Measurements from ENCODE around the gene GPR15LG. TPM values are rescaled to one million over a fixed set of nuclear protein-coding genes. Genes with fewer than 3 reads are reported as not detected.

The GPR15LG gene
- total RNA-seq, 1 experiment from 2014 or later: not detected

DNA sequence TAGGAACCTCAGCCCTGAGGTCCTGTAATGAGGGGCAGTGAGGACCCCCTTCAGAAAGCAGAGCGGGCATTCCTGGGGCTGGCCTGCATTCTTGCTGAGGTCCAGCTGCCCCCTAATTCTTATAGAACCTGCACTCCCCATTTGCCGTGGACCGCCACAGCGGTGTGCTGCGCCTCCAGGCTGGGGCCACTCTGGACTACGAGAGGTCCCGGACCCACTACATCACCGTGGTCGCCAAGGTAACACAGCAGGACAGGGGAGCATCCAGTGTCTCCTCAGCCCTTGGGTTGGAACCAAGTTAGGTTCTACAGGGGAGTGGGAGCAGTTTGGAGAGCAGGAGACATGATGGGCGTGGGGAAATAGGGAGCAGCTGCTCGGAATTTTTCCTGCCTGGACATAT is 28.1 kb downstream of the GPR15LG start:
- H3K4me1 Mint-ChIP-seq (ENCODE audit: low read depth, unreplicated experiment): no peaks in the 10 kb centered on the region
- H3K4me3 ChIP-seq (ENCODE audit: low read depth, low read length): no peak overlapping the region
- no peaks in the 10 kb centered on the region for H3K36me3 Mint-ChIP-seq (ENCODE audit: insufficient read depth, unreplicated experiment)
- BruUV-seq (replicated peaks): no TSS peak
- ChIA-PET POLR2A (no interaction called here), CTCF (no interaction called here)
- TF ChIP-seq, protein P1, sequence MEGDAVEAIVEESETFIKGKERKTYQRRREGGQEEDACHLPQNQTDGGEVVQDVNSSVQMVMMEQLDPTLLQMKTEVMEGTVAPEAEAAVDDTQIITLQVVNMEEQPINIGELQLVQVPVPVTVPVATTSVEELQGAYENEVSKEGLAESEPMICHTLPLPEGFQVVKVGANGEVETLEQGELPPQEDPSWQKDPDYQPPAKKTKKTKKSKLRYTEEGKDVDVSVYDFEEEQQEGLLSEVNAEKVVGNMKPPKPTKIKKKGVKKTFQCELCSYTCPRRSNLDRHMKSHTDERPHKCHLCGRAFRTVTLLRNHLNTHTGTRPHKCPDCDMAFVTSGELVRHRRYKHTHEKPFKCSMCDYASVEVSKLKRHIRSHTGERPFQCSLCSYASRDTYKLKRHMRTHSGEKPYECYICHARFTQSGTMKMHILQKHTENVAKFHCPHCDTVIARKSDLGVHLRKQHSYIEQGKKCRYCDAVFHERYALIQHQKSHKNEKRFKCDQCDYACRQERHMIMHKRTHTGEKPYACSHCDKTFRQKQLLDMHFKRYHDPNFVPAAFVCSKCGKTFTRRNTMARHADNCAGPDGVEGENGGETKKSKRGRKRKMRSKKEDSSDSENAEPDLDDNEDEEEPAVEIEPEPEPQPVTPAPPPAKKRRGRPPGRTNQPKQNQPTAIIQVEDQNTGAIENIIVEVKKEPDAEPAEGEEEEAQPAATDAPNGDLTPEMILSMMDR (IDR thresholded peaks at IDR 0.05; ENCODE audit: insufficient read depth in 1 of 2, low read depth in 1 of 2, low read length in 1 of 2, severe bottlenecking in 1 of 2, unreplicated experiment in 1 of 2): no peak
- DNase-seq: peak in 1 of 2 experiments; percentile 13
- peaks cover 31% of the 10 kb centered on the region for H3K27me3 Mint-ChIP-seq (ENCODE audit: insufficient read depth, unreplicated experiment)
- H3K27ac Mint-ChIP-seq (ENCODE audit: unreplicated experiment): no peak overlapping the region
- no peaks in the 10 kb centered on the region for H3K9me3 Mint-ChIP-seq (ENCODE audit: unreplicated experiment)
- no peaks in the 10 kb centered on the region for H3K36me3 ChIP-seq (ENCODE audit: control insufficient read depth, insufficient read depth, low read length)
- intact Hi-C loops (cut with micrococcal nuclease; ENCODE audit: unreplicated experiment): no loop called here
- H3K27me3 ChIP-seq (replicated peaks; ENCODE audit: control insufficient read depth, insufficient read depth, low read length): peaks cover 1% of the 10 kb centered on the region; the same call in 1 of the 2 replicates
- no peak overlapping the region for H3K4me3 Mint-ChIP-seq (ENCODE audit: unreplicated experiment)
- no peaks in the 10 kb centered on the region for H3K9me3 ChIP-seq
- no peaks in the 10 kb centered on the region for H3K4me1 ChIP-seq

GRCh38 chr10:84202349-84202748 is 28.7 kb downstream of the GPR15LG start:
- H3K36me3 Mint-ChIP-seq (ENCODE audit: insufficient read depth, unreplicated experiment): no peaks in the 10 kb centered on the region
- ChIA-PET POLR2A (no interaction called here), CTCF (interaction anchor here (0.6 kb wide), 1 partner anchor 8 kb away, joined by 3 read pairs; no protein-coding TSS in a partner anchor)
- H3K36me3 ChIP-seq (ENCODE audit: control insufficient read depth, insufficient read depth, low read length): no peaks in the 10 kb centered on the region
- no peaks in the 10 kb centered on the region for H3K9me3 Mint-ChIP-seq (ENCODE audit: unreplicated experiment)
- no peak overlapping the region for H3K27ac Mint-ChIP-seq (ENCODE audit: unreplicated experiment)
- no peaks in the 10 kb centered on the region for H3K4me1 Mint-ChIP-seq (ENCODE audit: low read depth, unreplicated experiment)
- peaks cover 32% of the 10 kb centered on the region for H3K27me3 Mint-ChIP-seq (ENCODE audit: insufficient read depth, unreplicated experiment)
- no TSS peak for BruUV-seq (replicated peaks)
- no peak overlapping the region for H3K4me3 ChIP-seq (ENCODE audit: low read depth, low read length)
- intact Hi-C loops (cut with micrococcal nuclease; ENCODE audit: unreplicated experiment): no loop called here
- H3K27me3 ChIP-seq (replicated peaks; ENCODE audit: control insufficient read depth, insufficient read depth, low read length): peaks cover 1% of the 10 kb centered on the region; the same call in 1 of the 2 replicates
- TF ChIP-seq, protein P1 (IDR thresholded peaks at IDR 0.05; ENCODE audit: insufficient read depth in 1 of 2, low read depth in 1 of 2, low read length in 1 of 2, severe bottlenecking in 1 of 2, unreplicated experiment in 1 of 2): no peak
- no peaks in the 10 kb centered on the region for H3K9me3 ChIP-seq
- no peak overlapping the region for H3K4me3 Mint-ChIP-seq (ENCODE audit: unreplicated experiment)
- DNase-seq: no peak
- H3K4me1 ChIP-seq: no peaks in the 10 kb centered on the region

- CTCF ChIA-PET: no interaction called here
- Mint-ChIP-seq H3K9me3 (ENCODE audit: unreplicated experiment) (no peaks in the 10 kb centered on the region), H3K27ac (ENCODE audit: unreplicated experiment) (no peak overlapping the region), H3K4me3 (ENCODE audit: unreplicated experiment) (no peak overlapping the region), H3K4me1 (ENCODE audit: low read depth, unreplicated experiment) (no peaks in the 10 kb centered on the region), H3K27me3 (ENCODE audit: insufficient read depth, unreplicated experiment) (peaks cover 30% of the 10 kb centered on the region), H3K36me3 (ENCODE audit: insufficient read depth, unreplicated experiment) (no peaks in the 10 kb centered on the region)
- no peaks in the 10 kb centered on the region; the same call in 1 of the 2 replicates for H3K27me3 ChIP-seq (replicated peaks; ENCODE audit: control insufficient read depth, insufficient read depth, low read length)
- no peaks in the 10 kb centered on the region for H3K4me1 ChIP-seq
- no peaks in the 10 kb centered on the region for H3K36me3 ChIP-seq (ENCODE audit: control insufficient read depth, insufficient read depth, low read length)
- BruUV-seq (replicated peaks): no TSS peak
- intact Hi-C loops (cut with micrococcal nuclease; ENCODE audit: unreplicated experiment): no loop called here
- H3K9me3 ChIP-seq: no peaks in the 10 kb centered on the region
- POLR2A ChIA-PET: no interaction called here
- DNase-seq: no peak
- TF ChIP-seq, protein P1 (IDR thresholded peaks at IDR 0.05; ENCODE audit: insufficient read depth in 1 of 2, low read depth in 1 of 2, low read length in 1 of 2, severe bottlenecking in 1 of 2, unreplicated experiment in 1 of 2): peak; percentile 7 to 25
- H3K4me3 ChIP-seq (ENCODE audit: low read depth, low read length): no peak overlapping the region
Measured at GRCh38 chr10:84204122-84204521, 30.5 kb downstream of the GPR15LG start.
